Uterus (tissue), 4 donors: ENCODE measurements around the gene AUH. TPM values are rescaled to one million over a fixed set of nuclear protein-coding genes. Genes with fewer than 3 reads are reported as not detected.

ENCODE experiments used
- DNase-seq, 2 donors: peaks; one replicate each; pipeline ENCODE4 v3.0.0-alpha.2; 2019 to 2020
- H3K27ac ChIP-seq, 2 donors: fragments of 200-600 bp; sonication (generic); 1 replicate in 1 of 2; 2 replicates in 1 of 2; pipeline ENCODE4 v1.5.1; 2016 to 2018
- H3K27me3 ChIP-seq, 2 donors: fragments of 200-600 bp; sonication (generic); one replicate each; pipeline ENCODE4 v1.5.1; 2018 to 2019; ENCODE audit warnings: control low read depth in 1 of 2
- H3K36me3 ChIP-seq, 2 donors: fragments of 200-600 bp; sonication (generic); one replicate each; pipeline ENCODE4 v1.5.1; 2019; ENCODE audit warnings: control low read depth in 1 of 2
- H3K4me1 ChIP-seq, 2 donors: fragments of 200-600 bp; sonication (generic); one replicate each; pipeline ENCODE4 v1.5.1; 2018 to 2019; ENCODE audit warnings: control low read depth in 1 of 2
- H3K4me3 ChIP-seq, 2 donors: fragments of 200-600 bp; sonication (generic); 1 replicate in 1 of 2; 2 replicates in 1 of 2; pipeline ENCODE4 v1.5.1; 2018 to 2019; ENCODE audit warnings: mild to moderate bottlenecking in 1 of 2
- H3K9me3 ChIP-seq, 2 donors: fragments of 200-600 bp; sonication (generic); one replicate each; pipeline ENCODE4 v1.5.1; 2019; ENCODE audit warnings: control low read depth in 1 of 2
- CTCF ChIP-seq, 4 experiments: fragments of 200-600 bp in 2 of 4; fragments of 450-650 bp in 2 of 4; sonication (generic) in 2 of 4; IDR thresholded peaks; one replicate each; pipeline ENCODE4 v1.5.1; 2016 to 2019; ENCODE audit warnings: antibody characterized with exemption in 4 of 4, mild to moderate bottlenecking in 2 of 4, moderate library complexity in 1 of 4
- POLR2A ChIP-seq, 2 donors: fragments of 450-650 bp; IDR thresholded peaks; one replicate each; pipeline ENCODE4 v1.6.1; 2016; ENCODE audit warnings: antibody characterized with exemption in 2 of 2, mild to moderate bottlenecking in 1 of 2, moderate library complexity in 1 of 2
- intact Hi-C: fragments of 100-400 bp; cut with DNase I; formaldehyde crosslinking; loops from one replicate; pipeline ENCODE4 v1.15.1; 2023; ENCODE audit warnings: low total_unique reads
- total RNA-seq, 4 donors: library from RNA; depleted of rRNA in 3 of 4; stranded (reverse); fragments of >200 nt in 3 of 4; gene quantifications; one replicate each; pipeline versions ENCODE4 v1.1.0 to v1.2.4, GENCODE V29; 2014 to 2023
- donor health status: DM: yes; HTN: yes; CAD: no.

Gene AUH
- total RNA-seq, 4 donors from 2014 or later = 4.4 to 36.7 (median 23.7) TPM

- no peak overlapping the region for H3K4me3 ChIP-seq
- H3K27ac ChIP-seq = peak overlapping the region; percentile 100
- no peaks in the 10 kb centered on the region for H3K36me3 ChIP-seq
- intact Hi-C loops = no loop called here
- no peaks in the 10 kb centered on the region for H3K27me3 ChIP-seq
- no peak for DNase-seq
- TF ChIP-seq POLR2A (IDR thresholded peaks at IDR 0.05) (no peak), CTCF (IDR thresholded peaks at IDR 0.05) (no peak)
- H3K9me3 ChIP-seq = no peaks in the 10 kb centered on the region
- peaks cover 10 to 11% of the 10 kb centered on the region in 2 donors for H3K4me1 ChIP-seq
These were observed 163.3 kb downstream of the AUH start for GRCh38 chr9:91198405-91198804.

- Histone ChIP-seq H3K4me1 (peaks cover 10 to 11% of the 10 kb centered on the region in 2 donors), H3K27ac (peak overlapping the region; percentile 100)
These were observed 164.2 kb downstream of the AUH start for GRCh38 chr9:91197232-91198181.

GRCh38 chr9:91196103-91196950, 165.4 kb downstream of the AUH start:
- Histone ChIP-seq H3K36me3 (no peaks in the 10 kb centered on the region), H3K4me3 (no peak overlapping the region), H3K27ac (peak overlapping the region; percentile 100), H3K9me3 (no peaks in the 10 kb centered on the region), H3K27me3 (no peaks in the 10 kb centered on the region), H3K4me1 (peaks cover 11 to 16% of the 10 kb centered on the region in 2 donors)
- intact Hi-C loops = no loop called here
- TF ChIP-seq CTCF (IDR thresholded peaks at IDR 0.05) (no peak), POLR2A (IDR thresholded peaks at IDR 0.05) (no peak)
- DNase-seq = no peak

More at GRCh38 chr9:91197232-91198181, 164.2 kb downstream of the AUH start:
- H3K9me3 ChIP-seq = no peaks in the 10 kb centered on the region
- no peak overlapping the region for H3K4me3 ChIP-seq
- no peaks in the 10 kb centered on the region for H3K27me3 ChIP-seq
- peak in 1 of 4 experiments; percentile 21 for TF ChIP-seq CTCF (IDR thresholded peaks at IDR 0.05)
- no peak for TF ChIP-seq POLR2A (IDR thresholded peaks at IDR 0.05)
- DNase-seq = peak; percentile 83 to 94
- no peaks in the 10 kb centered on the region for H3K36me3 ChIP-seq
- intact Hi-C loops = no loop called here

- H3K27me3 ChIP-seq = no peaks in the 10 kb centered on the region
- no peaks in the 10 kb centered on the region for H3K36me3 ChIP-seq
- DNase-seq = no peak
- no peak overlapping the region for H3K4me3 ChIP-seq
- intact Hi-C loops = no loop called here
- peak overlapping the region; percentile 100 for H3K27ac ChIP-seq
- TF ChIP-seq POLR2A (IDR thresholded peaks at IDR 0.05) (no peak), CTCF (IDR thresholded peaks at IDR 0.05) (no peak)
- peaks cover 11 to 16% of the 10 kb centered on the region in 2 donors for H3K4me1 ChIP-seq
- H3K9me3 ChIP-seq = no peaks in the 10 kb centered on the region
These were observed 166.2 kb downstream of the AUH start for GRCh38 chr9:91195372-91196012.
